ENCODE data around the gene PYGL. TPM values are rescaled to one million over a fixed set of nuclear protein-coding genes. Genes with fewer than 3 reads are reported as not detected.
"Not testable (repeated sequence)": the region's sequence is repeated elsewhere in the genome, so short reads cannot be mapped to it uniquely, and the experiment has no call there.

PYGL gene
- total RNA-seq, 2 experiments from 2014 or later: 0.55 to 0.91 TPM

DNA sequence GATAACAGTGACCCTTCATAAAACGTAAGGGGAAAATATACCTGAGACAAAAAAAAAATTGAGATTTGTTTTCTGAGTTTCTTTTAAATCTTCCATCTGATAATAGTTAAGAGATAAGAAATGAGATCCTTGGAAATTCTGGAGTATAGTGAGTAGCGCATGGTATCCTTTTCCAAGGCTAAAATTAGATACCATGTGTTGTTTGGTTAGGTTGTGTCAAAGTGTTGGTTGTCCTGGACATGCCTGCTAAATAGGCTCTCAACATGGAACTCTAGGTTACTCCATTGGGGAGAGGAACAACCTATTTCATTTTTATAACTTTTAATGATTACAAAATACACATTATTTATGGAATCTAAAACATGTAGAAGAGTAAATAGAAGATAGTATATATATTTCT is 14.8 kb downstream of the PYGL start:
- CTCF ChIA-PET: no interaction called here
- Mint-ChIP-seq H3K36me3 (no peaks in the 10 kb centered on the region), H3K4me1 (peaks cover 5% of the 10 kb centered on the region), H3K27ac (no peak overlapping the region), H3K27me3 (peaks cover 18% of the 10 kb centered on the region), H3K9me3 (ENCODE audit: low read depth) (no peaks in the 10 kb centered on the region), H3K4me3 (no peak overlapping the region)
- no peak for DNase-seq
- ATAC-seq: no peak

DNA sequence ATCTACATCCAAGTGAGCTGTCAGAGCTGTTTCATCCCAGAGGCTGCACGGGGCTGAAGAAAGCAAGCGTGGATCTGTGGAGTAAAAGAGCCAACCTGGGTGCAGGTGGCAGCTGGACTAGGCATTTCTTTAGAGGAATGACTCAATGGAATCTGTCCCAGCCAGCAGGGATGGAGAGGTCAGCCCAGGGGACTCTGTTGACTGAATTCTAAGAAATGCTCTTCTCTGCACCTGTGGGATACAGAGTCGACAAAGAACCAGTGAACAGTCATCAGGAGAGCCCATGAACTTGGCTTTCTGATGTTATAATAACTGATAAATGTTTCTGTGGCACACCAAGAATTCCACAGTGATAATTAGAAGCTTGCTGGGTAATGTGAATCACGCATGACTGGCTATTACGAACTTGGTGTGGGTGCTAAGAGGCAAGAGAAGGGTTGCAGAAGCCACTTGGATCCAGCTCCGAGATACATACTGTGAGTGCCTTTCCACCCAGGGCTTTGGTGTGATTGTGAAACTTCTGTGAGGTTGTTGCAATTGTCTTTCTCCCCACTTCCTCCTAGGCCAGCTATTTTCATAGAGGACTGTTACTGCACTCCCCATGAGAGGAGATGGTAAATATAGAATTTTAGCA is 16.2 kb downstream of the PYGL start:
- ATAC-seq (no peak), DNase-seq (no peak)
- CTCF ChIA-PET: interaction anchor here (1.1 kb wide), 1 partner anchor 13 kb away, joined by 3 read pairs; no protein-coding TSS in a partner anchor
- Mint-ChIP-seq H3K9me3 (ENCODE audit: low read depth) (no peaks in the 10 kb centered on the region), H3K36me3 (no peaks in the 10 kb centered on the region), H3K4me1 (peaks cover 5% of the 10 kb centered on the region), H3K4me3 (no peak overlapping the region), H3K27me3 (peaks cover 16% of the 10 kb centered on the region), H3K27ac (no peak overlapping the region)

DNA sequence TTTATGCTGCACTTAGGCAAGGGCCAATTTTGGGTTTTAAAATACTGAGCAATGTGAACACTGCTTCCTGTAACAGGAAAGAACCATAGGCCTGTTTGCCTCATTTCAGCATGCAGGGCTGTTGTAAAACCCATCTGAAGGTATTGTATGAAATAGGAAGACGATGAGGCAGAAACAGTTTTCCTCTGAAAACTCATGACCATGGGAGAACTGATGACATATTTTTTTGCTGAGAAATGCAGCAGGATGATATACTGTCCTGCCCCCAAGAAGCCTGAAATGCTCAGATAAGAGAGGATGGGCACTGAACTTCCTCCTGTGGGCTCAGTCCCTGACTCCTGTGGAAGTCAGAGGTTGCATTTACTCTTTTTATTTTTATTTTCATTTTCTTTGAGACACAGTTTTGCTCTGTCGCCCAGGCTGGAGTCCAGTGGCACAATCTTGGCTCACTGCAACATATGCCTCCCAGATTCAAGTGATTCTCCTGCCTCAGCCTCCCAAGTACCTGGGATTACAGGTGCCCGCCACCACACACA is 17.4 kb downstream of the PYGL start:
- DNase-seq: no peak
- peaks cover 5% of the 10 kb centered on the region for H3K4me1 Mint-ChIP-seq
- H3K27me3 Mint-ChIP-seq: peaks cover 15% of the 10 kb centered on the region
- H3K27ac Mint-ChIP-seq: no peak overlapping the region
- H3K4me3 Mint-ChIP-seq: no peak overlapping the region
- no peaks in the 10 kb centered on the region for H3K9me3 Mint-ChIP-seq (ENCODE audit: low read depth)
- CTCF ChIA-PET: no interaction called here
- no peaks in the 10 kb centered on the region for H3K36me3 Mint-ChIP-seq
- ATAC-seq: no peak

DNA sequence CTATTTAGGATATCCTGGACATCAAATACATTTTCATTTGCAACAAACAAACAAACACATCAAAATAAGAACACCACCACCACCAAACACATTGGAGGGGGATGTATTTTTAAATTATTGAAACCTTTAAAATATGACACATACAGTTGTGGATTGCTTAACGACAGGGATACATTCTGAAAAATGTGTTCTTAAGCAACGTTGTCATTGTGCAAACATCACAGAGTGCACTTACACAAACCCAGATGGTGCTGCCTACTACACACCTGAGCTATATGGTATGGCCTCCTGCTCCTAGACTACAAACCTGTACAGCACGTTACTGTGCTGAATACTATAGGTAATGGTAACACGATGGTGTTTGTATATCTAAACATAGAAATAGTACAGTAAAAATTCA is 19.4 kb downstream of the PYGL start:
- peaks cover 5% of the 10 kb centered on the region for H3K4me1 Mint-ChIP-seq
- H3K27me3 Mint-ChIP-seq: peaks cover 8% of the 10 kb centered on the region
- H3K9me3 Mint-ChIP-seq (ENCODE audit: low read depth): no peaks in the 10 kb centered on the region
- no peak overlapping the region for H3K27ac Mint-ChIP-seq
- DNase-seq (no peak), ATAC-seq (no peak)
- H3K4me3 Mint-ChIP-seq: no peak overlapping the region
- CTCF ChIA-PET: interaction anchor here (0.9 kb wide), 1 partner anchor 45 kb away, joined by 3 read pairs; no protein-coding TSS in a partner anchor
- no peaks in the 10 kb centered on the region for H3K36me3 Mint-ChIP-seq

DNA sequence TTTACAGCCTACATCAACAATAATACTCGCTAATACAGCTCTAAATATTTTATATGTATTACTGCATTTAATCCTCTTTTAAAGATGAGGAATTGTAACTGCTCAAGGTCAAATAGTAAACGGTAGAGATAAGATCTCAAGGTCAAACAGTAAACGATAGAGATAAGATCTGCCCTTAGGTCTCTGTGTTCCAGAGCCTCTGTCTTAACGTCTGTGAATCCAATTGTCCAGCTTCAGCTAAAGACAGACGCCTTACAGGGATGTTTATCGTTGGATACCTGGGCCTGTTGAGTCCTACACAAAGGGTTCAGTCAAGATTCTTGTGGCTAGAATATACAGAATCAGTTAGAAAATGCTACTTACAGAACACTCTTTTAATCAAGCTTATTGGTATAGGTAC is 20.0 kb downstream of the PYGL start:
- Mint-ChIP-seq H3K9me3 (ENCODE audit: low read depth) (no peaks in the 10 kb centered on the region), H3K4me3 (no peak overlapping the region), H3K27me3 (peaks cover 6% of the 10 kb centered on the region), H3K36me3 (no peaks in the 10 kb centered on the region), H3K4me1 (peaks cover 5% of the 10 kb centered on the region), H3K27ac (no peak overlapping the region)
- ATAC-seq (no peak), DNase-seq (no peak)
- CTCF ChIA-PET: no interaction called here

DNA sequence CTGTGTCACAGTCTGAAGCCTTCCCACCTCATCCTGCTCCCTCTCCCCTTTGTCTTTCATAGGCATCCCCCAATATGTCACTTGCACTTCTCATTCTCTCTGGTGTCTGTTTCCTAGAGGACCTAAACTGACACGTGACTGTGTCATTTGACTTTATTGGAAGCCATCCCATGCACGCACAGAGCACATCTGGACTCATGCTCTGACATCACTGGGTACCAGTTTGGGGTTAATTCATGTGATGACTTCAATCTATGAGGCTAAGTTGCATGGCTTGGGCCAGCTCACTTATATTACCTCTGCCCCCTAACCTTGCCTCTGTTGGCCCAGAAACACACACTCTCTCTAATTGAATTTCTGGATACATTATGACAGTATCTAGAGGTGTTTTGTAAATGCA is 21.5 kb downstream of the PYGL start:
- CTCF ChIA-PET: no interaction called here
- H3K36me3 Mint-ChIP-seq: no peaks in the 10 kb centered on the region
- ATAC-seq: no peak
- H3K4me3 Mint-ChIP-seq: no peak overlapping the region
- no peak for DNase-seq
- H3K27ac Mint-ChIP-seq: no peak overlapping the region
- peaks cover 3% of the 10 kb centered on the region for H3K4me1 Mint-ChIP-seq
- H3K9me3 Mint-ChIP-seq (ENCODE audit: low read depth): no peaks in the 10 kb centered on the region
- H3K27me3 Mint-ChIP-seq: peaks cover 15% of the 10 kb centered on the region

DNA sequence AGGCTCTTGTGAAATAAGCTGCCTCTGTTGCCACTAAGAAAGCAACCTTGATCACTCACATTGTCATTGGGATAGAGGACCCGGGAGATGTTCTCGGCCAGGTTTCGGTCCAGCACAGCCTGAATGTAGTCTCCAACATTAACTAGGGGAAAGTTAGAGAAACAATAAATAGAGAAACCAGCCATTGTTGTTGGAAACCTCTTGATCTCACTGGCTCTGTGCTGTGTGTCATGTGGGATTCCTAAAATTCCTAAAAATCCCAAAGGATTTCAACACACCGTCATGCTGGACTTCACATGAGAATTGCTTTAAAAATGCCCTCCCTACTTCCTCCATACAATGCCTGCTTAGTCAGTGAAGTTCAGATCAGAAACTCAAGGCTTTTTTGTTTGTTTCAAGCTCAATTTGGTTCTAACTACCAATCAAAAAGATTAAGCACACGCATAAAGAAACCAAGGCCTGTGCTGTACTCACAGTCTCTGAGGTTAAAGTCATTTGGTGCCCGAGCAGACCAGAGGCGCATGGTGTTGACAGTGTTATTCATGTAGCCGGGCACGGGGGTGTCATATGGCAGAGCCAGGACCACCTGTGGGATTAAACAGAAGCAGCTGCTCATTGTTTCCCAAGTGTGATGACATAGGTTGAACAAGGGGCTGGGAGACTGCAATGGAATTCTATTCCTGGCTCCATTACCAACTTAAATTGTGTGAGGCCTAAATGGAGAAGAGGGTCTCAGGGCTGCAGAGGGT is 23.6 kb downstream of the PYGL start:
- H3K9me3 Mint-ChIP-seq (ENCODE audit: low read depth): no peaks in the 10 kb centered on the region
- ATAC-seq: no peak

DNA sequence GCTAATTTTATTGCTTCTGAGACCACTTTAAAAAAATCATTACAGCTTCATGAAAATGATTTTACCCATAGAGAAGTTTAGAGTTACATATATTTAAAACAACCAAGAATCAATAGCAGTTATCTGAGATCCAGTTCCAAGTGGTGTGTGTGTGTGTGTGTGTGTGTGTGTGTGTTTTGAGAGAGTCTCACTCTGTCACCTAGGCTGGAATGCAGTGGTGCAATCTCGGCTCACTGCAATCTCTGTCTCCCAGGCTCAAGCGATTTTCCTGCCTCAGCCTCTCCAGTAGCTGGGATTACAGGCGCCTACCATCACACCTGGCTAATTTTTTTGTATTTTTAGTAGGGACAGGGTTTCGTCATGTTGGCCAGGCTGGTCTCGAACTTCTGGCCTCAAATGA is 24.8 kb downstream of the PYGL start:
- H3K27ac Mint-ChIP-seq; H3K9me3 Mint-ChIP-seq (ENCODE audit: low read depth); H3K4me3 Mint-ChIP-seq; ATAC-seq; DNase-seq; H3K4me1 Mint-ChIP-seq; H3K36me3 Mint-ChIP-seq; CTCF ChIA-PET: not testable (repeated sequence)
- peaks cover 28% of the 10 kb centered on the region for H3K27me3 Mint-ChIP-seq

More for the DNA sequence above, 23.6 kb downstream of the PYGL start:
- H3K4me1 Mint-ChIP-seq: no peaks in the 10 kb centered on the region
- CTCF ChIA-PET: no interaction called here
- H3K4me3 Mint-ChIP-seq: no peak overlapping the region
- H3K27me3 Mint-ChIP-seq: peaks cover 23% of the 10 kb centered on the region
- no peaks in the 10 kb centered on the region for H3K36me3 Mint-ChIP-seq
- no peak overlapping the region for H3K27ac Mint-ChIP-seq
- DNase-seq: no peak

DNA sequence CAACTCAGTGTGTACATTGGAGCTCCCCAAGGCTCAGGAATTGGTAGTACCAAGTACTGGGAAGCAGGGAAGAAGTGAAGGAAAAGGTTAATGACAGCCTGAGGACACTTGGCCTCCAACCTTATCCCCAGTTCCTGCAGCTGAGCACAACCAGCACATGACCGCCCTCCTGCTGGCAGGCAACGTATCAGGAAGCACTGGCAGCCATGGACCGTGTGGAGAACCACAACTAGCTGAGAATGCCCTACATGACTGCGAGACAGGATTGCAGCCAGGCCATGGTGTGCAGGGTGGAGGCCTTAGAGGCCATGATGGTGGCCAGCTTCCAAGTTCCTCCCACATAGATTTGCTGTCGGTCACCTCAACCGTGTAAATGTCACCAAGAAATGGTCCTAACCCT is 26.8 kb downstream of the PYGL start:
- CTCF ChIA-PET: no interaction called here

DNA sequence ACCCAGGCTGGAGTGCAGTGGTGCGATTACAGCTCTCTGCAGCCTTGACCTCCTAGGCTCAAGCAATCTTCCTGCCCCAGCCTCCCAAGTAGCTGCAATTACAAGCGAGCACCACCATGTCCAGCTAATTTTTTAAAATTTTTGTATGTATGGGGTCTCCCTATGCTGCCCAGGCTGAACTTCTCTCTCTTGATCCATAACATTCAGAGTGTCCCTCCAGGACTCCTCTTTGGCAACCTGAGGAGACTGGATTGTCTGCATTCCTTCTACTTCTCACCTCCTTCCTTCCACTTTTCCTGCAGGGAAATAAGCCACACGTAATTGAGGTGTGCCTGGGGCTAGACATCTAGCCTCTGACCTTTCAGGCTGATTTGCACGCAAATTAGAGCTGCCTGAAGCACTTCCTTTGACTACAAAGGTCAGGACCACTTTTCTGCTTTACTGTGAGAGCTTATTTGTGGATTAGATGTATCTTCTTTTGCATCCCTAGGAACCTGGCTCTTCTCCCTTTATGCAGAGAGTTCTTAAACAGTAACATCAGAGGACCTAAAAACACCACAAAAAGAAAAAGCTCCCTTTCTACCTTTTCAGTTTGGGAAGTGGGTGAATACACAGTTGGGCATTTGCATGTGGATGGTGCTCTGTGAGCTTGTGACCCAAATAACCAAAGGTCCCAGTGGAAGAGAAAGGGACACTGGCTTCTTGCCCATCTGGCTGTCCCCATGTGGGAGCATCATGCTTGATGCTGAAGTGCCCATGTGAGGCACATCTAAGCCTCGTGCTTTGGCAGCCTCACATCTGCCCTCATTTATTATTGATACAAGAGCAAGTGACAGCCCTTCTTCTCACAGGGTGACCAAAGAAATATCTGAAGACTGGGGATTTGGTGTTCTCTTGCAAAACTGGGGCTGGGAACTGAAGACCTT is 33.5 kb downstream of the PYGL start:
- Mint-ChIP-seq H3K9me3 (ENCODE audit: low read depth) (no peaks in the 10 kb centered on the region), H3K4me3 (no peak overlapping the region), H3K4me1 (no peaks in the 10 kb centered on the region), H3K27me3 (peaks cover 7% of the 10 kb centered on the region), H3K27ac (no peak overlapping the region), H3K36me3 (no peaks in the 10 kb centered on the region)
- ATAC-seq (no peak), DNase-seq (no peak)
- CTCF ChIA-PET: no interaction called here

More for the DNA sequence above, 26.8 kb downstream of the PYGL start:
- no peak overlapping the region for H3K27ac Mint-ChIP-seq
- no peaks in the 10 kb centered on the region for H3K4me1 Mint-ChIP-seq
- DNase-seq: no peak
- H3K9me3 Mint-ChIP-seq (ENCODE audit: low read depth): no peaks in the 10 kb centered on the region
- no peak for ATAC-seq
- H3K27me3 Mint-ChIP-seq: peaks cover 28% of the 10 kb centered on the region
- no peaks in the 10 kb centered on the region for H3K36me3 Mint-ChIP-seq
- no peak overlapping the region for H3K4me3 Mint-ChIP-seq

DNA sequence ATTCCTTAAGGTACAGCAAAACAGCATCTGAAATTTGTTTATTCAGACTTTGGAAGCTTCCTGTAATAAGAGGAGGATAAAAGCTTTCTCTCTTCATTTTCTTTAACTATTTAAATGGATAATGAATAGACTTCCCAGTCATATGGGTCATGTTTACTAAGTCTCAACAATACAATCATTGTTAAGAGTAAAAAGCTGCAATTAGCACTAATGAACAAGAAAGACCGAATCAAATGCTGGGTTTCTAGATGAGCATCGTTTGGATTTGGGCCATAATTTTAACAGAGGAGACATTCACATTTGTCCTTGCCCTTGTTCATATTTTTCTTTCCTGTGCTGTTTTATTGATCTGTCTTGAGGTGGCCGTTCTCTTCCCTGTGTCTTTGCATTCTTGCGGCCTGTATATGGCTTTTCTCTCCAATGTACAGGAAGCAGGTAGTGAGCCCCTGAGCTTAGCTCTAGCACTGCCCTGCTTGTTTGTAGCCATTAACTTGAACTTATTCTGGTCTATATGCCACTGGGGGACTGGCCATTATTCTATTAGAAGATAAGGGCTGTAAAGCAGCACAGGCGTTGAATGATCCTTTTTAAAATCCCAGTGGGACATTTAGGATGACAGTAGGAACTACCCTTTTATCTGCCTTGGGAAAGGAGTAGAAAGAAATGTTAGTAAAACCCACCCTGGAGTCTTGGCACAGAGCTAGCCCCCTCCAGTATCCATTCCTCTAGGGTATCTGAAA is 37.8 kb downstream of the PYGL start:
- no peak for ATAC-seq
- Mint-ChIP-seq H3K36me3 (no peaks in the 10 kb centered on the region), H3K4me1 (no peaks in the 10 kb centered on the region), H3K27ac (no peak overlapping the region), H3K9me3 (ENCODE audit: low read depth) (no peaks in the 10 kb centered on the region), H3K27me3 (peaks cover 9% of the 10 kb centered on the region), H3K4me3 (no peak overlapping the region)
- CTCF ChIA-PET: no interaction called here
- no peak for DNase-seq

DNA sequence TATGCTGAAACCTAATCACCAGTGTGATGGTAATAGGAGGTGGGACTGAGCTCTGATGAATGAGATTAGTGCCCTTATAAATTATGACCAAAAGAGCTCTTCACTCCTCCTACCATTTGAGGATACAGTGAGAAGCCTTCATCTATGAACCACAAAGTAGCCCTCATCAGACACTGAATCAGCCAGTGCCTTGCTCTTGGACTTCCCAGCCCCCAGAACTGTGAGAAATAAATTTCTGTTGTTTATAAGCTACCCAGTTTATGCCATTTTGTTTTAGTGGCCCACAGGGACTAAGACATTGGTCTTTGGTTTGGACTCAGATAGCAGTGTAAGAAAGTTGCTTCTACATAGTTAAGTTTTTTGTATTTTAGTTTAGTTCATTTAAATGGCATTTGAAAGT is 39.6 kb downstream of the PYGL start:
- H3K36me3 Mint-ChIP-seq: no peaks in the 10 kb centered on the region
- H3K4me1 Mint-ChIP-seq: no peaks in the 10 kb centered on the region
- ATAC-seq: no peak
- H3K4me3 Mint-ChIP-seq: no peak overlapping the region
- no peaks in the 10 kb centered on the region for H3K9me3 Mint-ChIP-seq (ENCODE audit: low read depth)
- H3K27ac Mint-ChIP-seq: no peak overlapping the region
- no peak for DNase-seq
- CTCF ChIA-PET: no interaction called here
- H3K27me3 Mint-ChIP-seq: peaks cover 13% of the 10 kb centered on the region

DNA sequence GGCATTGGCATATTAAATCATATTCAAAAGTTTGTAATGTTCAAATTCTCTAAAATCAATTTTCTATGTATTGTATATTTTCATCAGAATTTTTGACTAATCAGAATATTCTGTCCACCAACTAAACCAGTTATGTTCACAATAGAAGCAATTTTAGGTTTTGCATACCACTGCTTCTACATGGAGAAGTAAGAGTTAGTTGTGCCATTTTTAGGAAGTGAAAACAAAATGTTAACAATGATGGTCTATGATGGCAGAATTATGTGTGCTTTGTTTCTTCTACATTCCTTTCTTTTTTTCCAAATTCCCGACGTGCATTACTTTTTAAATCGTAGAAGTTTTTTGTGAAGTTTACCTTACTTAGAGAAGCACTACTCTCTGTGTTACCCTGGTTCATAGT is 42.9 kb downstream of the PYGL start:
- CTCF ChIA-PET: no interaction called here
- no peak overlapping the region for H3K4me3 Mint-ChIP-seq
- H3K9me3 Mint-ChIP-seq (ENCODE audit: low read depth): no peaks in the 10 kb centered on the region
- ATAC-seq (no peak), DNase-seq (no peak)
- no peaks in the 10 kb centered on the region for H3K36me3 Mint-ChIP-seq
- H3K4me1 Mint-ChIP-seq: no peaks in the 10 kb centered on the region
- H3K27me3 Mint-ChIP-seq: peaks cover 21% of the 10 kb centered on the region
- H3K27ac Mint-ChIP-seq: no peak overlapping the region

Data from activated CD8-positive, alpha-beta memory T cell treated with anti-CD3 and anti-CD28 coated beads, Interleukin-2, amount 10 ng/mL, durations not matched to agents 7 days and 5 days (primary cell).